Mucosa of stomach (tissue), 1 donor: ENCODE data around the gene MAEA.

Experiments
- H3K27me3 ChIP-seq: one replicate; pipeline ENCODE4 v1.7.0; 2013; ENCODE audit warnings: mild to moderate bottlenecking, low read length; ENCODE audit not compliant: control insufficient read depth, insufficient read depth
- H3K36me3 ChIP-seq: one replicate; pipeline ENCODE4 v1.7.0; 2013; ENCODE audit warnings: low read length; ENCODE audit not compliant: control insufficient read depth, insufficient read depth
- H3K4me1 ChIP-seq: one replicate; pipeline ENCODE4 v1.7.0; 2013; ENCODE audit warnings: mild to moderate bottlenecking, low read length; ENCODE audit not compliant: control insufficient read depth, insufficient read depth
- H3K4me3 ChIP-seq: one replicate; pipeline ENCODE4 v1.7.0; 2013; ENCODE audit warnings: low read length
- H3K9ac ChIP-seq: one replicate; pipeline ENCODE4 v1.7.0; 2013; ENCODE audit warnings: mild to moderate bottlenecking, low read length, moderate library complexity
- H3K9me3 ChIP-seq: one replicate; pipeline ENCODE4 v1.7.0; 2013; ENCODE audit warnings: mild to moderate bottlenecking, low read length, moderate library complexity; ENCODE audit not compliant: control insufficient read depth
- donor health status: Pancreatic carcinoma.

MAEA gene

GRCh38 chr4:1361431-1361830, 71.7 kb downstream of the MAEA start:
- Histone ChIP-seq H3K4me3 (no peak overlapping the region), H3K9me3 (no peaks in the 10 kb centered on the region), H3K27me3 (no peaks in the 10 kb centered on the region), H3K9ac (no peak overlapping the region), H3K4me1 (no peaks in the 10 kb centered on the region), H3K36me3 (peaks cover 4% of the 10 kb centered on the region)

GRCh38 chr4:1362046-1362445, 72.4 kb downstream of the MAEA start:
- Histone ChIP-seq H3K9ac (no peak overlapping the region), H3K4me3 (no peak overlapping the region), H3K9me3 (no peaks in the 10 kb centered on the region), H3K27me3 (no peaks in the 10 kb centered on the region), H3K4me1 (no peaks in the 10 kb centered on the region), H3K36me3 (no peaks in the 10 kb centered on the region)

DNA sequence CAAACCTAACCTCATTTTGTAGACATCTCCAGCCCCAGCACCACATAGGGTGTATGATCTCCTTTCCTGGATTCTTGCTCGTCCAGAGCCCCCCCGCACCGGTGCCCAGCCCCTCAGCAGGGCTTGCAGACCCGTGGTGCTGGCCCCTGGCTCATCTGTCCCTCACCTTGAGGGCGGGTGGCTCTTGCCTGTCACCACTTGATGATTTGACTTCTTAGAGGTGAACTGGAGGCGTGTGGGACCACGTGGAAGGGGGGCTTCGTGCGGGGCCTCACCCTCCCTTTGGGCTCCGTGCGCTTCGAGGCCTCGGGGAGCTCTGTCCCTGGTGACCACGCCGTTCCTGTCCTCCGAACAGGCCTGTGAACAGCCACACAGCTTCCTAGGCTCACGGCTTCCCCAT, 72.8 kb downstream of the MAEA start:
- Histone ChIP-seq H3K36me3 (no peaks in the 10 kb centered on the region), H3K27me3 (no peaks in the 10 kb centered on the region), H3K4me3 (no peak overlapping the region), H3K4me1 (no peaks in the 10 kb centered on the region), H3K9ac (no peak overlapping the region), H3K9me3 (no peaks in the 10 kb centered on the region)

DNA sequence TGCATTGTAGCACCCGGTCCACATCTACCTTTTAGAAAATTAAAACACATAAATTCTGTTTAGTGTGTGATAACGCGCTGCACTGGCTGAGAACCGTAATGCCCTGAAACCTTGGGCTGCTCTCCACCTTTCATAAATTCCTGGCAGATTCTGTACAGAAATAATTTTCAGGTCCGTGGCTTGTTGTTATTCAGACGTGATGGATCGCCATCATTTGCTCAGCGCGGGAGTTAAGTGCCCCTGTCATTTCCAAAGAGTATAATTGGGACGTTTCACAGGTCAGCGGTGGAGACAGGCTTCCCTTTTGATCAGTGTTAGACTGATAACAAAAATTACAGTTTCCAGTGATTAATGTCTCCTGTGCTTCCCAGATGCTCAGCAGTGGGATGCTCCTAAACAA, 73.8 kb downstream of the MAEA start:
- no peak overlapping the region for H3K9ac ChIP-seq
- H3K4me1 ChIP-seq = no peaks in the 10 kb centered on the region
- H3K9me3 ChIP-seq = no peaks in the 10 kb centered on the region
- H3K27me3 ChIP-seq = no peaks in the 10 kb centered on the region
- no peaks in the 10 kb centered on the region for H3K36me3 ChIP-seq
- no peak overlapping the region for H3K4me3 ChIP-seq

DNA sequence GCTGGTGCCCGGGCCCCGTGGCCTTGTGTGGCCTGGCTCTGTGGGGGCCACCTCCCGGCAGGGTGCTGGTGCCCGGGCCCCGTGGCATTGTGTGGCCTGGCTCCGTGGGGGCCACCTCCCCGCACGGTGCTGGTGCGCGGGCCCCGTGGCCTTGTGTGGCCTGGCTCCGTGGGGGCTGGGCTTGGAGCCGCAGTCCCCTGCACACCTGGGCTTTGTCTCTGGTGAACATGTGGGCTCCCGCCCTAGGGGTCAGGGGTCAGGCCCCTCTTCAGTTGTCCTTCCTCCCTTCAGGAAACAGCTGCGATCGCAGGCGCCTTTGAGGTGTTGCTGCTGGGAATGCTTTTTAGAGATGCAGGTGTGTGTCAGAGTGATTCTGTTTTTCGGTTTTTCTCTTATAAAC, 74.5 kb downstream of the MAEA start:
- H3K36me3 ChIP-seq = no peaks in the 10 kb centered on the region
- no peak overlapping the region for H3K4me3 ChIP-seq
- H3K27me3 ChIP-seq = no peaks in the 10 kb centered on the region
- no peaks in the 10 kb centered on the region for H3K4me1 ChIP-seq
- no peak overlapping the region for H3K9ac ChIP-seq
- no peaks in the 10 kb centered on the region for H3K9me3 ChIP-seq

DNA sequence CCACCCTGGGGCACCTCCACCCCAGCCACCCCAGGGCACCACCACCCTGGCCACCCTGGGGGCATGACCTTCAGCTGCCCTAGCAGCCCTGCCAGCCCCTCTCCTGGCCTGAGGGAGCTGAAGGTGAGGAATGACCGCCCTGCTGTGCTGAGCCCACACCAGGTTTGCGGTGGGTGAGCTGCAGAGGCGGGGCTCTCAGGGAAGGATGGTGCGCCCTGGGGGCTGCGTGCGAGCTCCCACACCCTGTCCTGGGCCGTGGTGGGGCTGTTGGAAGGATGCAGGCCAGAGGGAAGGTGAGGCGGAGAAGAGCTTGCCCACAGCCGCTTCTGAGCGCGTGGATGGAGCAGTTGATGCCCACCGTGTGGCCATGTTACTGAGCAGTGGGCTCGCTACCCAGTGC, 75.1 kb downstream of the MAEA start:
- H3K9ac ChIP-seq = no peak overlapping the region
- no peaks in the 10 kb centered on the region for H3K4me1 ChIP-seq
- H3K4me3 ChIP-seq = no peak overlapping the region
- H3K27me3 ChIP-seq = no peaks in the 10 kb centered on the region
- no peaks in the 10 kb centered on the region for H3K36me3 ChIP-seq
- H3K9me3 ChIP-seq = no peaks in the 10 kb centered on the region

DNA sequence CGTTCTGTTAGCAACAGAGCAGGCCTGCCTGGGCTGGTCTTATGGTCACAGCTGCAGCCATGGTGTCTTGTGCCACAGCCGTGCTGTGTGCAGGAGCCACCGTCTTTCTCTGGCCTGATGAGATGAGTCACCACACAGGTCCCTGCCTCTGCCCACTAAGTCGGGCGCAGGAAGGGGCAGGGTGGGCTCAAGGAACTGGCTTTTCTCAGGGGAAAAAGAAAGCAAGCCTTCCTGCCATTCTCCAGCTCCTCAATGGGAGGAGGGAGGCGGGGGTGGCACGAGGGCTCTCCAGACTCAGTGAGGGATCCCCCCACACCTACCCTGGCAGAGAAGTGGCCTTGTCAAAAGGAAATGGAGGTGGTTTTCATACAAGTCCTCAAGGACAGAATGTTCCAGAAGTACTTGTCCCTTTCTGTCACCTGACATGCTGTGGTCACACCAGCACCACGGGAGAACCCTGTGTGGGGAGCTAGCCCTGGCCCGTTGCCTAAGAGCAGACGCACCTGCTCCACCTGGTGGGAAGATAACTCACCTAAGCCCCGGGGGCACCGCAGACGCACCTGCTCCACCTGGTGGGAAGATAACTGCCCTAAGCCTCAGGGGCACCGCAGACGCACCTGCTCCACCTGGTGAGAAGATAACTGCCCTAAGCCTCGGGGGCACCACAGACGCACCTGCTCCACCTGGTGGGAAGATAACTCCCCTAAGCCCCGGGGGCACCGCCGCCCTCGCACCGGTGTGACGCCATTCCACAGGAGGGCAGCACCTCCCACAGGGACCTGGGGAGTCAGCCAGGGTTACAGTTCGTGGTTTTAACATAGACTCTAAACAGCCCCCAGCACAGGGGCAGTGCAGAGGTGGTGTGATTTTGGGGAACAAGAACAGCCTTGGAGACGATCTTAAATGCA, 75.8 kb downstream of the MAEA start:
- no peak overlapping the region for H3K4me3 ChIP-seq
- H3K4me1 ChIP-seq = no peaks in the 10 kb centered on the region
- H3K27me3 ChIP-seq = no peaks in the 10 kb centered on the region
- no peaks in the 10 kb centered on the region for H3K9me3 ChIP-seq
- no peaks in the 10 kb centered on the region for H3K36me3 ChIP-seq
- no peak overlapping the region for H3K9ac ChIP-seq

DNA sequence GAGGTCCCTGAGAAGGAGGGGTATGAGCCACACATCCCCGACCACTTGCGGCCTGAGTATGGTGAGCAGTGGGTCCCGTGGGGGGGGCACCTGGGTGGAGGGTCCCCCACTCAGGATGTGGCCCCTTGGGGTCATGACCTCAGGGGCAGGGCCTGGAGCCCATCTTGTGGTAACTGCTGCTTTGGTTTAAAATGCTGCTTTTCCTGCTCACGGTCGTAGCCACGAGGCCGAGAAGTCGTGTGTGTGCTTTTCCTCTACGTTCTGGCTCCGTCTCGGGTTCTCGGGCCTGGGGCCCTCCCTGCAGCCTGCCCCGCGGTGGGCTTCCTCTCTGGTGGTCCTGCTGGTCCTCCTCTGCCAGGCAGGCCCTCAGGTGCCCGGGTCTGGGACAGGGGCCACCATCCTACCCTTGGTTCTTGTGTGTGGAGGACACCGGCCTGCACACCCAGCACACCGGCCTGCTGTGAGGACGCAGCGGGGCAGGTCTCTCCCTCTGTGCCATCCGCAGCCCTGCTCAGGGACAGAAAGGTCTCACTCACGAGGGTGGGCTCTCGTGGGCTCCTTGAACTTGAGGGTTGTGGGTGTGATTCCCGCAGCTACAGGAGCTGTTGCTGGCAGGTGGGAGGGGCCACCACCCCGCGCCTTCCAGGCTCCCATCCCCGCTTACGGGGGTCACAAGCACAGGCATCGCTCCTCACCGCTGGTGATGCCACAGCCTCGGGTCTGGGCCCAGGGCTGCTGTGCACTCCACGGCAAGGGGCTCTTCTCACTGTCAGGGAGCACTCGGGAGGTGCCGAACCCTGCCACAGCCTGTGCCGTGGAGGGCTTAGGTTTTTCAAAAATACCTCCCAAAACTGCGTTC, 76.9 kb downstream of the MAEA start:
- Histone ChIP-seq H3K9ac (no peak overlapping the region), H3K4me3 (no peak overlapping the region), H3K4me1 (no peaks in the 10 kb centered on the region), H3K9me3 (no peaks in the 10 kb centered on the region), H3K27me3 (no peaks in the 10 kb centered on the region), H3K36me3 (no peaks in the 10 kb centered on the region)

DNA sequence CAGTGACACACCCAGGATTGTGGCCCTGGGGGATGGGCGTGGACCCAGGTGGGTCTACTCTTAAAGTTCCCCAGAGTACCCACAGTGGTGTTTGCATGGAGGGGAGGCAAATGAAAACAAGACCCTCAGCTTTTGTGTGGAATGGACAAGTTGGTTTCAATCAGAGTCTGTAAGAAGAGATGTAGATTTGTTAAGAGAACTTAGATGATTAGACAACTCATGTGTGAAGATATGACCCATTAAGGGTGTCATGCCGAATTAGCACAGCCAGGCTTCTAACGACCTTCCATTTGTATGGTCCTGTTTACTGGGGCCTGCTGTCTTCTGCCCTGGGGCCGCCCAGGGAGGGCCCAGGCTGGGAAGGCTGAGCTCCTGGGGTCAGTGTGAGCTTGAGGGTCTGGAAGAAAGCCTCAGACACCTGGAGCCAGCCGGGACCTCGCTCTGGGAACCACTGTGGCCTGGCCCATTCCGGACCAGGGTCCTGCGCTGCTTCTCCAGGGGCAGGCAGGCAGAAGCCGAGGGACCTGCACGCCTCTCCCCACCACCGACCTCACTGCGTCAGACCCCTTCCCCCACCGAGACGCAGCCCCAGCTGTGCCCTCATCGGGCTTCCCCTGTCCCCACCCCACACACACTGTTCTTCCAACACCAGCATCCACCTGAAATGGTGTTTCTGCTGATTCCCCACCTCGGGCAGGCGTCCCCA, 77.7 kb downstream of the MAEA start:
- Histone ChIP-seq H3K36me3 (no peaks in the 10 kb centered on the region), H3K4me1 (no peaks in the 10 kb centered on the region), H3K9me3 (no peaks in the 10 kb centered on the region), H3K9ac (no peak overlapping the region), H3K4me3 (no peak overlapping the region), H3K27me3 (no peaks in the 10 kb centered on the region)

DNA sequence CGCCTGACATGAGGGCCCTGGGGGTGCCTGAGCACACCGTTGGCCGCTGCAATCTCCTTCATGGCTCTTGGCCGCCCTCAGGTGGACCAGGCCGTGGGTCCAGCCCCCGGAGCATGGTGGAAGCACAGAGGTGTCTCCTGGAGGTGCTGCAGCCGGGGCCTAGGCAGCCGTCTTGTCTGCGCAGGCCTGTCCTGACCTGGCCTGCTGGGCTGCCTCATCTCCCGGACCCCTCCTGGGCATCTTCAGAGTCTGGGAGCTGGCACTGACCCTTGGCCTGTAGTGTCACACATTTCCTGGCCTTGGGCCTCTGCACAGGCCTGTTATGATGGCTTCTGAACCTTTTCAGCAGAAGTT, 78.2 kb downstream of the MAEA start:
- Histone ChIP-seq H3K9ac (no peak overlapping the region), H3K36me3 (no peaks in the 10 kb centered on the region), H3K27me3 (no peaks in the 10 kb centered on the region), H3K9me3 (no peaks in the 10 kb centered on the region), H3K4me1 (no peaks in the 10 kb centered on the region), H3K4me3 (no peak overlapping the region)

DNA sequence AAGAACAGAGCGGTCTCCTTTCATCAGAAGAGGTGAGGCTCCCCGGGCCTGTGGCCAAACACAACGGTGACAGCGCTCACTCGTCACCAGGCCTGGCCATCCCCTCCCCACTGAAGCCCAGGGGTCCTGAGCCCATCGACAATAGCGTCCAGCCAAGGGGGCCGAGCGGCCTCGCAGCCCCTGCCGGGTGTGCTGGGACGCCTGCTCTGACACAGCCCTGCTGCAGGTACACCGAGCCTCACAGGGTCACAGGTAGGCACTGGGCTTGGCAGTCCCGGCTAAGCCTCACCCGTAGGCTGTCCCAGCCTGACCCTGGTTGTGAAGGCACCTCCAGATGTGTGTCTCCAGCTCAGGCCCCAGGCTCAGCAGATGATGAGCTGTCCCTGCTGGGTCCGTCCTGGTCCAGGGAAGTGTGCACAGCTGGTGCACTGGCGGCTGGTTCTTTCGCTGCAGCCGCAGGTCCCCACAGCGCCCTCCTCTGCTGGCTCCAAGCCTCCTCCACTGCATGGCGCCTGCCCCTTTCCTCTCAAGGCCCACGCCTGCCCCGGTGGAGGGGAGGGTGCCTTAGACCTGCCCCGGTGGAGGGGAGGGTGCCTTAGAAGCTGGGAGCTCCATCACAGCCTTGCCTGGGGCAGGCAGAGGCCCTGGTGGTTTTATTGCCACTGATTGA, 78.9 kb downstream of the MAEA start:
- Histone ChIP-seq H3K9me3 (no peaks in the 10 kb centered on the region), H3K4me3 (no peak overlapping the region), H3K36me3 (no peaks in the 10 kb centered on the region)

More for the DNA sequence above, 78.9 kb downstream of the MAEA start:
- Histone ChIP-seq H3K4me1 (no peaks in the 10 kb centered on the region), H3K27me3 (no peaks in the 10 kb centered on the region), H3K9ac (no peak overlapping the region)
